ACC112 (cell line): ENCODE measurements around the gene BIN2.

Experiments used
- H2AFZ ChIP-seq: fragments of 200-600 bp; sonication (generic); one replicate; pipeline ENCODE4 v1.6.0; 2017; ENCODE audit warnings: antibody characterized with exemption, low read length; ENCODE audit not compliant: unreplicated experiment
- H3K27ac ChIP-seq: fragments of 200-600 bp; sonication (generic); 2 replicates; pipeline ENCODE4 v1.5.1; 2014; ENCODE audit warnings: low read depth, mild to moderate bottlenecking, antibody characterized with exemption, low read length, moderate library complexity
- H3K27me3 ChIP-seq: fragments of 200-600 bp; sonication (generic); 2 replicates; pipeline ENCODE4 v1.6.1; 2014; ENCODE audit warnings: mild to moderate bottlenecking, antibody characterized with exemption, low read length, moderate library complexity, mixed read lengths; ENCODE audit not compliant: insufficient read depth
- H3K36me3 ChIP-seq: fragments of 200-600 bp; sonication (generic); 2 replicates; pipeline ENCODE4 v1.6.1; 2016; ENCODE audit warnings: mild to moderate bottlenecking, antibody characterized with exemption, low read length, moderate library complexity, mixed read lengths; ENCODE audit not compliant: insufficient read depth
- H3K4me1 ChIP-seq: fragments of 200-600 bp; sonication (generic); one replicate; pipeline ENCODE4 v1.6.1; 2016; ENCODE audit warnings: low read length, mixed read lengths; ENCODE audit not compliant: insufficient read depth, unreplicated experiment, control insufficient read depth
- H3K4me3 ChIP-seq: fragments of 200-600 bp; sonication (generic); 2 replicates; pipeline ENCODE4 v1.5.1; 2014; ENCODE audit warnings: mild to moderate bottlenecking, low read depth, low read length
- H3K79me2 ChIP-seq: fragments of 200-600 bp; sonication (generic); one replicate; pipeline ENCODE4 v1.6.0; 2016; ENCODE audit warnings: low read length; ENCODE audit not compliant: control insufficient read depth, unreplicated experiment, insufficient read depth

The BIN2 gene

GRCh38 chr12:51323966-51324895 lies at the start of gene BIN2:
BIN2 (minus strand) TSS chr12:51324174; CDS start chr12:51324102, 72 bp downstream.
- Histone ChIP-seq H3K36me3 (no peaks in the 10 kb centered on the region), H3K27ac (no peak within 1 kb of the TSS), H2AFZ (no peak within 1 kb of the TSS), H3K79me2 (no peaks in the 10 kb centered on the region), H3K4me1 (peaks cover 22% of the 10 kb centered on the region), H3K27me3 (no peaks in the 10 kb centered on the region), H3K4me3 (no peak within 1 kb of the TSS)

GRCh38 chr12:51373187-51373586 lies 49.2 kb upstream of the BIN2 start:
- no peak overlapping the region for H3K4me3 ChIP-seq
- no peaks in the 10 kb centered on the region for H3K36me3 ChIP-seq
- H3K27ac ChIP-seq: no peak overlapping the region

GRCh38 chr12:51372021-51372420 lies 48.0 kb upstream of the BIN2 start:
- no peaks in the 10 kb centered on the region for H3K79me2 ChIP-seq
- peak overlapping the region; percentile 93 for H2AFZ ChIP-seq
- no peaks in the 10 kb centered on the region for H3K27me3 ChIP-seq
- H3K27ac ChIP-seq: peak overlapping the region; percentile 82
- H3K36me3 ChIP-seq: no peaks in the 10 kb centered on the region
- H3K4me1 ChIP-seq: peaks cover 19% of the 10 kb centered on the region
- H3K4me3 ChIP-seq: peak overlapping the region; percentile 46

More at GRCh38 chr12:51373187-51373586, 49.2 kb upstream of the BIN2 start:
- Histone ChIP-seq H3K79me2 (no peaks in the 10 kb centered on the region), H3K27me3 (no peaks in the 10 kb centered on the region), H3K4me1 (peaks cover 19% of the 10 kb centered on the region), H2AFZ (no peak overlapping the region)

- Histone ChIP-seq H3K36me3 (no peaks in the 10 kb centered on the region), H3K4me1 (peaks cover 19% of the 10 kb centered on the region), H3K27me3 (no peaks in the 10 kb centered on the region), H3K4me3 (peak overlapping the region; percentile 46), H2AFZ (peak overlapping the region; percentile 93), H3K79me2 (no peaks in the 10 kb centered on the region), H3K27ac (peak overlapping the region; percentile 82)
Measured at GRCh38 chr12:51371295-51371953, 47.5 kb upstream of the BIN2 start.

GRCh38 chr12:51370667-51371066 lies 46.7 kb upstream of the BIN2 start:
- peaks cover 19% of the 10 kb centered on the region for H3K4me1 ChIP-seq
- no peak overlapping the region for H2AFZ ChIP-seq
- no peaks in the 10 kb centered on the region for H3K27me3 ChIP-seq
- H3K4me3 ChIP-seq: no peak overlapping the region
- no peak overlapping the region for H3K27ac ChIP-seq
- H3K79me2 ChIP-seq: no peaks in the 10 kb centered on the region
- H3K36me3 ChIP-seq: no peaks in the 10 kb centered on the region

- H3K4me3 ChIP-seq: no peak overlapping the region
- H3K27me3 ChIP-seq: no peaks in the 10 kb centered on the region
- no peak overlapping the region for H2AFZ ChIP-seq
- no peaks in the 10 kb centered on the region for H3K36me3 ChIP-seq
- H3K79me2 ChIP-seq: no peaks in the 10 kb centered on the region
- H3K27ac ChIP-seq: no peak overlapping the region
- peaks cover 17% of the 10 kb centered on the region for H3K4me1 ChIP-seq
Measured at GRCh38 chr12:51369581-51369980, 45.6 kb upstream of the BIN2 start.

GRCh38 chr12:51368640-51369517 lies 44.9 kb upstream of the BIN2 start:
- Histone ChIP-seq H2AFZ (no peak overlapping the region), H3K27me3 (no peaks in the 10 kb centered on the region), H3K4me1 (peaks cover 14% of the 10 kb centered on the region), H3K79me2 (no peaks in the 10 kb centered on the region), H3K27ac (no peak overlapping the region), H3K36me3 (no peaks in the 10 kb centered on the region), H3K4me3 (no peak overlapping the region)

- no peaks in the 10 kb centered on the region for H3K36me3 ChIP-seq
Measured at GRCh38 chr12:51365276-51365675, 41.3 kb upstream of the BIN2 start.

GRCh38 chr12:51364001-51364400 lies 40.0 kb upstream of the BIN2 start:
- H3K4me1 ChIP-seq: no peaks in the 10 kb centered on the region
- no peak overlapping the region for H3K4me3 ChIP-seq
- no peak overlapping the region for H2AFZ ChIP-seq
- no peaks in the 10 kb centered on the region for H3K27me3 ChIP-seq
- no peak overlapping the region for H3K27ac ChIP-seq
- no peaks in the 10 kb centered on the region for H3K79me2 ChIP-seq
- H3K36me3 ChIP-seq: no peaks in the 10 kb centered on the region

More at GRCh38 chr12:51365276-51365675, 41.3 kb upstream of the BIN2 start:
- Histone ChIP-seq H3K4me3 (no peak overlapping the region), H2AFZ (no peak overlapping the region), H3K79me2 (no peaks in the 10 kb centered on the region), H3K27me3 (no peaks in the 10 kb centered on the region), H3K4me1 (no peaks in the 10 kb centered on the region), H3K27ac (no peak overlapping the region)

- Histone ChIP-seq H2AFZ (no peak overlapping the region), H3K4me1 (no peaks in the 10 kb centered on the region), H3K4me3 (no peak overlapping the region), H3K27me3 (no peaks in the 10 kb centered on the region), H3K36me3 (no peaks in the 10 kb centered on the region), H3K27ac (no peak overlapping the region), H3K79me2 (no peaks in the 10 kb centered on the region)
Measured at GRCh38 chr12:51362747-51363342, 38.9 kb upstream of the BIN2 start.
